Activated T-helper 1 cell treated with anti-CD3 and anti-CD28 coated beads, Interleukin-12 subunit alpha, Interleukin-12 subunit beta, Interleukin-2, Interleukin-4 antibody, amounts not matched to agents 30 ng/mL and 10 ng/mL and 1 ng/mL, durations not matched to agents 14 hours and 24 hours and 36 hours (primary cell): ENCODE results near the gene SPINK5. TPM values are rescaled to one million over a fixed set of nuclear protein-coding genes. Genes with fewer than 3 reads are reported as not detected.

Experiments used
- DNase-seq: peaks from one replicate; pipeline ENCODE4 v3.0.0; 2021; ENCODE audit warnings: low spot score
- H3K27ac Mint-ChIP-seq: one replicate; pipeline ENCODE4 v1.8.0; 2021; ENCODE audit warnings: mild to moderate bottlenecking, mixed read lengths
- H3K27me3 Mint-ChIP-seq: one replicate; pipeline ENCODE4 v1.8.0; 2022; ENCODE audit warnings: mild to moderate bottlenecking, moderate library complexity, mixed read lengths; ENCODE audit not compliant: insufficient read depth
- H3K36me3 Mint-ChIP-seq: one replicate; pipeline ENCODE4 v1.8.0; 2021; ENCODE audit warnings: low read depth, mixed read lengths
- H3K4me1 Mint-ChIP-seq: one replicate; pipeline ENCODE4 v1.8.0; 2021; ENCODE audit warnings: low read depth, mixed read lengths
- H3K4me3 Mint-ChIP-seq: one replicate; pipeline ENCODE4 v1.8.0; 2021; ENCODE audit warnings: mild to moderate bottlenecking, moderate library complexity, mixed read lengths
- H3K9me3 Mint-ChIP-seq: one replicate; pipeline ENCODE4 v1.8.0; 2021; ENCODE audit warnings: mixed read lengths
- intact Hi-C: fragments of 100-400 bp; cut with micrococcal nuclease; formaldehyde crosslinking; loops from one replicate; pipeline ENCODE4 v1.15.1; 2024
- total RNA-seq: library from RNA; stranded (reverse); gene quantifications from 2 replicates; pipeline ENCODE4 v1.2.3, GENCODE V29; 2022

SPINK5 gene
- total RNA-seq, 1 donor from 2014 or later = not detected

- no peaks in the 10 kb centered on the region for H3K36me3 Mint-ChIP-seq
- intact Hi-C loops = no loop called here
- H3K27me3 Mint-ChIP-seq = no peaks in the 10 kb centered on the region
- no peaks in the 10 kb centered on the region for H3K9me3 Mint-ChIP-seq
- no peaks in the 10 kb centered on the region for H3K4me1 Mint-ChIP-seq
- no peak overlapping the region for H3K27ac Mint-ChIP-seq
- no peak overlapping the region for H3K4me3 Mint-ChIP-seq
- DNase-seq = no peak
Measured at GRCh38 chr5:148125641-148126040, 61.9 kb downstream of the SPINK5 start.

GRCh38 chr5:148135091-148136048 is 71.6 kb downstream of the SPINK5 start:
- intact Hi-C loops = no loop called here
- H3K4me1 Mint-ChIP-seq = no peaks in the 10 kb centered on the region

GRCh38 chr5:148140846-148141245 is 77.1 kb downstream of the SPINK5 start:
- H3K9me3 Mint-ChIP-seq = no peaks in the 10 kb centered on the region
- no peaks in the 10 kb centered on the region for H3K36me3 Mint-ChIP-seq
- no peaks in the 10 kb centered on the region for H3K4me1 Mint-ChIP-seq
- H3K4me3 Mint-ChIP-seq = no peak overlapping the region
- no peak overlapping the region for H3K27ac Mint-ChIP-seq
- DNase-seq = no peak
- H3K27me3 Mint-ChIP-seq = no peaks in the 10 kb centered on the region
- intact Hi-C loops = no loop called here

More at GRCh38 chr5:148135091-148136048, 71.6 kb downstream of the SPINK5 start:
- H3K27ac Mint-ChIP-seq = no peak overlapping the region
- no peak overlapping the region for H3K4me3 Mint-ChIP-seq
- no peak for DNase-seq
- no peaks in the 10 kb centered on the region for H3K36me3 Mint-ChIP-seq
- no peaks in the 10 kb centered on the region for H3K9me3 Mint-ChIP-seq
- no peaks in the 10 kb centered on the region for H3K27me3 Mint-ChIP-seq

GRCh38 chr5:148141645-148142044 is 77.9 kb downstream of the SPINK5 start:
- H3K9me3 Mint-ChIP-seq = no peaks in the 10 kb centered on the region
- no peaks in the 10 kb centered on the region for H3K36me3 Mint-ChIP-seq
- DNase-seq = no peak
- H3K4me3 Mint-ChIP-seq = no peak overlapping the region
- H3K27me3 Mint-ChIP-seq = no peaks in the 10 kb centered on the region
- no peak overlapping the region for H3K27ac Mint-ChIP-seq
- H3K4me1 Mint-ChIP-seq = no peaks in the 10 kb centered on the region
- intact Hi-C loops = no loop called here

- Mint-ChIP-seq H3K9me3 (no peaks in the 10 kb centered on the region), H3K4me1 (no peaks in the 10 kb centered on the region), H3K27ac (no peak overlapping the region), H3K36me3 (no peaks in the 10 kb centered on the region), H3K27me3 (no peaks in the 10 kb centered on the region), H3K4me3 (no peak overlapping the region)
- intact Hi-C loops = no loop called here
- DNase-seq = no peak
Measured at GRCh38 chr5:148145916-148146315, 82.1 kb downstream of the SPINK5 start.

GRCh38 chr5:148146487-148146886 is 82.7 kb downstream of the SPINK5 start:
- Mint-ChIP-seq H3K27me3 (no peaks in the 10 kb centered on the region), H3K4me1 (no peaks in the 10 kb centered on the region), H3K36me3 (no peaks in the 10 kb centered on the region), H3K4me3 (no peak overlapping the region), H3K27ac (no peak overlapping the region), H3K9me3 (no peaks in the 10 kb centered on the region)
- no peak for DNase-seq
- intact Hi-C loops = no loop called here

GRCh38 chr5:148147415-148147814 is 83.6 kb downstream of the SPINK5 start:
- Mint-ChIP-seq H3K4me1 (no peaks in the 10 kb centered on the region), H3K4me3 (no peak overlapping the region), H3K36me3 (no peaks in the 10 kb centered on the region), H3K27ac (no peak overlapping the region), H3K9me3 (no peaks in the 10 kb centered on the region), H3K27me3 (no peaks in the 10 kb centered on the region)
- no peak for DNase-seq
- intact Hi-C loops = no loop called here

- no peaks in the 10 kb centered on the region for H3K4me1 Mint-ChIP-seq
- no peaks in the 10 kb centered on the region for H3K27me3 Mint-ChIP-seq
- DNase-seq = no peak
- H3K9me3 Mint-ChIP-seq = no peaks in the 10 kb centered on the region
- intact Hi-C loops = no loop called here
- H3K27ac Mint-ChIP-seq = no peak overlapping the region
- H3K4me3 Mint-ChIP-seq = no peak overlapping the region
- no peaks in the 10 kb centered on the region for H3K36me3 Mint-ChIP-seq
Measured at GRCh38 chr5:148151872-148152271, 88.1 kb downstream of the SPINK5 start.

GRCh38 chr5:148152781-148153180 is 89.0 kb downstream of the SPINK5 start:
- H3K27me3 Mint-ChIP-seq = no peaks in the 10 kb centered on the region
- no peaks in the 10 kb centered on the region for H3K36me3 Mint-ChIP-seq
- H3K4me1 Mint-ChIP-seq = no peaks in the 10 kb centered on the region
- no peaks in the 10 kb centered on the region for H3K9me3 Mint-ChIP-seq
- intact Hi-C loops = no loop called here
- no peak for DNase-seq
- H3K4me3 Mint-ChIP-seq = no peak overlapping the region
- H3K27ac Mint-ChIP-seq = no peak overlapping the region

- no peaks in the 10 kb centered on the region for H3K4me1 Mint-ChIP-seq
- H3K36me3 Mint-ChIP-seq = no peaks in the 10 kb centered on the region
- no peaks in the 10 kb centered on the region for H3K9me3 Mint-ChIP-seq
- H3K27me3 Mint-ChIP-seq = no peaks in the 10 kb centered on the region
- H3K27ac Mint-ChIP-seq = no peak overlapping the region
- H3K4me3 Mint-ChIP-seq = no peak overlapping the region
- intact Hi-C loops = no loop called here
- no peak for DNase-seq
Measured at GRCh38 chr5:148156609-148157008, 92.8 kb downstream of the SPINK5 start.

GRCh38 chr5:148162038-148162437 is 98.3 kb downstream of the SPINK5 start:
- DNase-seq = no peak
- peaks cover 1% of the 10 kb centered on the region for H3K27me3 Mint-ChIP-seq
- intact Hi-C loops = no loop called here
- H3K4me1 Mint-ChIP-seq = no peaks in the 10 kb centered on the region
- no peaks in the 10 kb centered on the region for H3K36me3 Mint-ChIP-seq
- no peak overlapping the region for H3K27ac Mint-ChIP-seq
- H3K9me3 Mint-ChIP-seq = no peaks in the 10 kb centered on the region
- H3K4me3 Mint-ChIP-seq = no peak overlapping the region

- DNase-seq = no peak
- Mint-ChIP-seq H3K9me3 (no peaks in the 10 kb centered on the region), H3K27ac (no peak overlapping the region), H3K36me3 (no peaks in the 10 kb centered on the region), H3K4me3 (no peak overlapping the region), H3K4me1 (no peaks in the 10 kb centered on the region), H3K27me3 (peaks cover 1% of the 10 kb centered on the region)
- intact Hi-C loops = no loop called here
Measured at GRCh38 chr5:148163345-148163744, 99.6 kb downstream of the SPINK5 start.

- Mint-ChIP-seq H3K27ac (no peak overlapping the region), H3K4me1 (no peaks in the 10 kb centered on the region), H3K36me3 (no peaks in the 10 kb centered on the region), H3K27me3 (peaks cover 4% of the 10 kb centered on the region), H3K4me3 (no peak overlapping the region), H3K9me3 (no peaks in the 10 kb centered on the region)
- DNase-seq = no peak
- intact Hi-C loops = no loop called here
Measured at GRCh38 chr5:148166550-148167283, 102.9 kb downstream of the SPINK5 start.
